GM19328 (cell line): ENCODE measurements around the gene SRPK2.
"Not testable (repeated sequence)": the region's sequence is repeated elsewhere in the genome, so short reads cannot be mapped to it uniquely, and the experiment has no call there.

Source experiments
- ATAC-seq: cut with Tn5 transposase; IDR thresholded peaks from one replicate; pipeline ENCODE4 v1.9.1; 2021; ENCODE audit warnings: mild to moderate bottlenecking, moderate library complexity; ENCODE audit not compliant: unreplicated experiment

Gene SRPK2

DNA sequence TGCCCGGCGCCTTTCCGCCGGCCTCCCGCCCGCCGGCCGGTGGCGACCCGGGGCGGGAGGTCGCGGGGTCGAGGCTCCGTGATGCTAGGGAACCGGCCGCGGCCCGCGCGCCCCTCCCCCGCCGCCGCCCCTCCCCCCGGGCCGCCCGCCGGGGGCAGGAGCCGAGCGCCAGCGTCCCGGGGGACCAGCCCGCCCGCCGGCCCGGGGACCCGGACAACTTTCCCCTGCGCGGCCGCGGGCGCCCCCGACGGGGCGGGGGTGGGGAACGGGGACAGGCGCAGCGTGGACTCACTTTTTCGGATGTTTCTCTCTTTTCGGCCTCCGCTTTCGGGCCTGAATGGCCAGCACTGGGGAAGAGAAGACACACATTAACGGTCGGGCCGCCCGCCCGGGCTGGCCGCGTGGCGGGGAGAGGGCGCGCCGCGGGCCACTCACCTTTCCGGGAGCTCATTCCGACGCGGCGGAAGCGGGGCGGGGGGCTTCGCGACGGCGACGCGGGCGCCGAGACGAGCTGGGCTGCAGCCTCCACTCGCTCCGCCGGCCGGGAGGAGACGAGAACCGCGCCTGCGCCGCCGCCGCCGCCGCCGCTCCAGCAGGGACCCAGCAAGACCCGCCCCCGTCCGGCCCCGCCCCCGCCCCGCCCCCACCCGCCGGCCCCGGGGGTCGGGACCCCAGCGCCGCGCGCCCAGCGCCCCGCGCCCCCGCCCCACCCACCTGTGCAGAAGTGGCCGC is at the start of gene SRPK2:
Gene SRPK2, minus strand, starts transcription at position 566 of the 732 bp plus-strand sequence.
- ATAC-seq, result peak; percentile 82

DNA sequence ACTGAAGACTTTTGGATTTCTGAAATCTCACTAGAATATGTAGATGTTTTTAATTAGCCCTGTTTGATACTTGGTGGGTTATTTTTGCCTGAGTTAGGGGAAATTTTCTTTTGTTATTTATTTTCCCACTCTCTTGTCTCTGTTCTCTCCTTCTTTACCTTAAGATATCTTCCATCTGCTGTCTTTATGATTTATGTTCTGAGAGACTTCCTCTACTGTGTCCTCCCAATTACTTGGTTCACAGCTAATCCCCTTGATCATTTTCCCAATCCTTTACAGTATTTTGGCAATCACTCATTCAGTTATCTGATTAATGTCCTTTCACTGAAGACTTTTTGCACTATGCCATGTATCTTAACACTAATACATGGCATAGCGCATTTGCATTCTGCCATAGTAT is 49.5 kb upstream of the SRPK2 start:
- no peak for ATAC-seq

DNA sequence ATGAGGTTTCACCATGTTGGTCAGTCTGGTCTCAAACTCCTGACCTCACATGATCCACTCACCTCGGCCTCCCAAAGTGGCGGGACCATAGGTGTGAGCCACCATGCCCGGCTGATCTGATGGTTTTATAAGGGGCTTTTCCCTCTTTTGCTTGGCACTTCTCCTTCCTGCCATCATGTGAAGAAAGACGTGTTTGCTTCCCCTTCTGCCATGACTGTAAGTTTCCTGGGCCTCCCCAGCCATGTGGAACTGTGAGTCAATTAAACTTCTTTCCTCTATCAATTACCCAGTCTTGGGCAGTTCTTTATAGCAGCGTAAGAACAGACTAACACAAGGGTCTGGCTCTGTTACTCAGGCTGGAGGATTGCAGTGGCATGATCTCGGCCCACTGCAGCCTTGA is 48.6 kb upstream of the SRPK2 start:
- ATAC-seq, result not testable (repeated sequence)

DNA sequence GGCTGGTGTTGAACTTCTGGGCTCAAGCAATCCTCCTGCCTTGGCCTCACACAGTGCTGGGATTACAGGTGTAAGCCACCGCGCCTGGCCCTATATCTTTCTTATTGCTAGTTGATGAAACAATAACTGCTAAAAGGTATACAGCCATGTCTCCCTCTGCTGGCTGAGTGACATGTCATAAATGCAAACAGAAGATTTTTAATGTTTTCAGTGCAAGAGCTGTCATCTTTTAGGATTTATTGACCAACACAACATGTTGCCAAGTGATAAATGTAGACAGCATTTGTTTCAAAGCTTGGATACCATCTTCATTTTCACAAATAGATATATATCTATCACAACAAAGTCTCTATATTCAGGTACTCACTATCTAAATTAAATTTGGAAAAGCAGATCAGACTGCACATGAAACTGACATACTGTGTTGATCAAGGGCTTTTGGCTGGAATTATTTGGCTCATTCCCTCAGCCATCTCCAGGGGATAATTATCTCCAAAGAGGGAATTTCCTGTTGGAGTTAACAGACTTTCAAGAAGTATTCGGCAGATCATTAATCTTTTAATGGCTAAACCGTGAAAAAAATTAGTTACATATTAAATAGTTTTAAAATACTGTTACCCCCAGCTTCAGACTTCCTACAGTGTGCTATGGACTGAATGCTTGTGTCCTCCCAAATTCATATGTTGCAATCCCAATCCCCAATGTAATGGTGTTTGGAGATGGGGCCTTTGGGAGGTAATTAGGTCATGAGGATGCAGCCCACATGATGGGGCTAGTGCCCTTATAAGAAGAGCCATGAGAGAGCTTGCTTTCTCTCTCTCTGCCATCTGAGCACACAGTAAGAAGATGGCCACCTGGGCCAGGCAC is 41.3 kb upstream of the SRPK2 start:
- no peak for ATAC-seq

DNA sequence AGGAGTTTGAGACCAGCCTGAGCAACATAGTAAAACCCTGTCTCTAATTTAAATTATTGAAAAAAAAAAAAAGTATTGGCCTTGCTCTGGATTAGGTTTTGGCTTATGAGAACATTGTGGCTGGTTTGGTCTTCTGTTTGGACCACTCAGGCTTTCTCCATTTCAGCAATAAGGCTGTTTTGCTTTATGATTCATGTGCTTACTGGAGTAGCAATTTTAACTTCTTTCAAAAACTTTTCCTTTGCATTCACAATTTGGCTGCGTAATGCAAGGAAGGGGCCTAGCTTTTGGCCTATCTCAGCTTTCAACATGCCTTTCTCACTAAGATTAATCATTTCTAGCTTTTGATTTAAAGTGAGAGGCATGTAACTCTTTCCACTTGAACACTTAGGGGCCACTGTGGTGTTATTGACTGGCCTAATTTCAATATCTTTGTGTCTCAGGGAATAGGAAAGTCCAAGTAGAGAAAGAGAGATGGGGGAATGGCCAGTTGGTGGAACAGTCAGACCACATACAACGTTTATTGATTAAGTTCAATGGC is 38.0 kb upstream of the SRPK2 start:
- ATAC-seq, result no peak

DNA sequence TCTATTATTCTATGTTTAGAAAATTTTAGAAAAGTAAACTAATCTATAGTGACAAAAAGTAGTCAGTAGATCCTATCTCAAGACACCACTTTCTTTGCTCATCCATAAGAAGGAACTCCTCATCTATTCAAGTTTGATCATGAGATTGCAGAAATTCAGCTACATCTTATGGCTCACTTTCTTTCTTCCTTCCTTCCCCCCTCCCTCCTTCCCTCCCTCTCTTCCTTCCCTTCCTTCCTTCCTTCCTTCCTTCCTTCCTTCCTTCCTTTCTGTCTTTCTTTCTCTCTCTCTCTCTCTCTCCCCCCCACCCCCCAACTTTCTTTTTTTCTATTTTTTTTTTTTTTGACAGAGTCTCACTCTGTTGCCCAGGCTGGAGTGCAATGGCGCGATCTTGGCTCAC is 35.3 kb upstream of the SRPK2 start:
- no peak for ATAC-seq

DNA sequence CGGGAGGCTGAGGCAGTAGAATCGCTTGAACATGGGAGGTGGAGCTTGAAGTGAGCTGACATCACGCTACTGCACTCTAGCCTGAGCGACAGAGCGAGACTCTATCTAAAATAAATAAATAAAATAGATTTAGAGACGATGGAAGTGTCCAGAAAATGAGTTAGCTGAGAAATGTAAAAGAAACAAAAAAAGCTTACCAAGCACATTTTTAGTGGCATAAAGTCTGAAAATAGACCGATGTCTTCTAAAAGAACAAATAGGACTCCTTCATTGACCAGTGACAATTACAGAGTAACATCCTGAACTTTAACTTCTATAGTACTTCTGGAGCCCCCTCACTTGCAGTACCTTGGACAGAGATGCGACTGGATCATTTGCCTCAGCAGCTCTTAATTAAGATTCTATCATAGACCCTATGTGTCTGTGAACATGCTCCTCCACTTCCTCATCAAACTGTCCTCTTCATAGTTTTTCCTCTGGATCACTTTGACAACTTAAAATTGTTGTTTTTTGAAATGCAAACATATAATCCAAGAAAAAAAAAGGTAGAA is 25.2 kb upstream of the SRPK2 start:
- no peak for ATAC-seq

DNA sequence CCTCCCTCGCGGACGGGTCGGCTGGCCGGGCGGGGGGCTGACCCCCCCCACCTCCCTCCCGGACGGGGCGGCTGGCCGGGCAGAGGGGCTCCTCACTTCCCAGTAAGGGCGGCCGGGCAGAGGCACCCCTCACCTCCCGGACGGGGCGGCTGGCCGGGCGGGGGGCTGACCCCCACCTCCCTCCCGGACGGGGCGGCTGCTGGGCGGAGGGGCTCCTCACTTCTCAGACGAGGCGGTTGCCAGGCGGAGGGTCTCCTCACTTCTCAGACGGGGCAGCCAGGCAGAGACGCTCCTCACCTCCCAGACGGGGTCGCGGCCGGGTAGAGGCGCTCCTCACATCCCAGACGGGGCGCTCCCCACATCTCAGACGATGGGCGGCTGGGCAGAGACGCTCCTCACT is 22.1 kb upstream of the SRPK2 start:
- ATAC-seq, result not testable (repeated sequence)

DNA sequence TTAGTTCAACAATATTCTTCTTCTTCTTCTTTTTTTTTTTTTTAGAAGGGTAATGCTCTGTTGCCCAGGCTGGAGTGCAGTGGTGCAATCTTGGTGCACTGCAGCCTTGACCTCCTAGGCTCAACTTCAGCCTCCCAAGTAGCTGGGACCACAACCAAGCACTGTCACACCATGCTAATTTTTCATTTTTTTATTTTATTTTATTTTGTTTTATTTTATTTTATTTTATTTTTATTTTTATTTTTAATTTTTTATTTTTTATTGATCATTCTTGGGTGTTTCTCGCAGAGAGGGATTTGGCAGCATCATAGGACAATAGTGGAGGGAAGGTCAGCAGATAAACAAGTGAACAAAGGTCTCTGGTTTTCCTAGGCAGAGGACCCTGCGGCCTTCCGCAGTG is 21.1 kb upstream of the SRPK2 start:
- ATAC-seq, result not testable (repeated sequence)

DNA sequence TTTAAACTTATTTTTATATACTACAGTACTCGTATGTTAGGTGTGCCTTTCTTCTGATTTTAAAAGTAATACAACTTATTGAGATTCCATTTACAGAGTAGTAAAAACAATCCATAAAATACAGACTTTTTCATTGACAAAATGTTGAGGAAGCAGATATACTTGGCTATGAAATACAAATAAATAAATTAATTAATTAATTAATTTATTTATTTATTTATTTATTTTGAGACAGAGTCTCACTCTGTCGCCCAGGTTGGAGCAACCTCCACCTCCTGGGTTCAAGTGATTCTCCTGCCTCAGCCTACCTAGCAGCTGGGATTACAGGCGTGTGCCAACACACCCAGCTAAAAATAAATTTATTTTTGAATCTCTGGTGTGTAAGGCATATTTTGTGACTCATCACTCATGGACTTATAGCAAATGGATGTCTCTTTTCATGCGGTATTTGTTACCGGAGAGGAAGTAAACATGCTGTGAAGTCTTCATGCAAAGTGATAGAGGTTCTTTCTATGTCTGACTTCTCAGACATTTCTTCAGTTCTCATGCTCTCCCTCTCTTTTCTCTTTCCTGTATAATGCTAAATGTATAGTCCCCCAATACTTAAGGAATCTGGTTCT is 20.2 kb upstream of the SRPK2 start:
- no peak for ATAC-seq

DNA sequence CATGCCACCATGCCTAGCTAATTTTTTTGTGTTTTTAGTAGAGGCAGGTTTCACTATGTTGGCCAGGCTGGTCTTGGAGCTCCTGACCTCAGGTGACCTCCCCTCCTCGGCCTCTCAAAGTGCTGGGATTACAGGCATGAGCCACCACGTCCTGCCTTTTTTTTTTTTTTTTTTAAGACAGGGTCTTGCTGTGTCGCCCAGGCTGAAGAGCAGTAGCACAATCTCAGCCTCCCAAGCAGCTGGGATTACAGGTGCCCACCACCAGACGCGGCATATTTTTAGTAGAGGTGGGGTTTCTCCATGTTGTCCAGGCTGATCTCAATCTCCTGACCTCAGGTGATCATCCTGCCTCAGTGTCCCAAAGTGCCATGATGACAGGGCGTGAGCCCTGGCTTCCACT is 14.4 kb upstream of the SRPK2 start:
- no peak for ATAC-seq

DNA sequence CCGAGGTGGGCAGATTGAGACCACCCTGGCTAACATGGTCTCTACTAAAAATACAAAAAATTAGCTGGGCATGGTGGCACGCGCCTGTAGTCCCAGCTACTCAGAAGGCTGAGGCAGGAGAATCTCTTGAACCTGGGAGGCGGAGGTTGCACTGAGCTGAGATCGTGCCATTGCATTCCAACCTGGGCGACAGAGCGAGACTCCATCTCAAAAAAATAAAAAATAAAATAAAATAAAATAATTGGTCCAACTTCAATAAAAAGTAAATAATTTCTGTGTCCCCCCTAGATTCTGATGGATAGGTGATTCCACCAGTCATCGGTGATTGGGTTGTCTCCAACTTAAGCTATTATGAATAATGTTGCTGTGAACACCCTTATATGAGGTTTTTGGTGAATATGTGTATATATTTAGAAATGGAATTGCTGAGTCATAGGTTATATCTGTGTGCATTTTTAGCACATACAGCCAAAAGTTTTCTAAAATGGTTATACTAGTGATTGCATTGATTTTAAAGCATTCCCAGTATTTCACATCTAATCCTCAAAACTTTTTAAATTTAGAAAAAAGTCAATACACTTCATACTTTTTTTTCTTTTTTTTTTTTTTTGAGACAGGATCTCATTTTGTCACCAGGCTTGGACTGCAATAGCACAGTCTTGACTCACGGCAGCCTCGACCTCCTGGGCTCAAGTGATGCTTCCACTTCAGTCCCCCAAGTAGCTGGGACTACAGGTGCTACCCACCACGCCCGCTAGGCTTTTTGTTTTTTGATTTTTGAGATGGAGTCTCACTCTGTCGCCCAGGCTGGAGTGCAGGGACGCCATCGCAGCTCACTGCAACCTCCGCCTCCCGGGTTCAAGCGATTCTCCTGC is 13.7 kb upstream of the SRPK2 start:
- no peak for ATAC-seq

DNA sequence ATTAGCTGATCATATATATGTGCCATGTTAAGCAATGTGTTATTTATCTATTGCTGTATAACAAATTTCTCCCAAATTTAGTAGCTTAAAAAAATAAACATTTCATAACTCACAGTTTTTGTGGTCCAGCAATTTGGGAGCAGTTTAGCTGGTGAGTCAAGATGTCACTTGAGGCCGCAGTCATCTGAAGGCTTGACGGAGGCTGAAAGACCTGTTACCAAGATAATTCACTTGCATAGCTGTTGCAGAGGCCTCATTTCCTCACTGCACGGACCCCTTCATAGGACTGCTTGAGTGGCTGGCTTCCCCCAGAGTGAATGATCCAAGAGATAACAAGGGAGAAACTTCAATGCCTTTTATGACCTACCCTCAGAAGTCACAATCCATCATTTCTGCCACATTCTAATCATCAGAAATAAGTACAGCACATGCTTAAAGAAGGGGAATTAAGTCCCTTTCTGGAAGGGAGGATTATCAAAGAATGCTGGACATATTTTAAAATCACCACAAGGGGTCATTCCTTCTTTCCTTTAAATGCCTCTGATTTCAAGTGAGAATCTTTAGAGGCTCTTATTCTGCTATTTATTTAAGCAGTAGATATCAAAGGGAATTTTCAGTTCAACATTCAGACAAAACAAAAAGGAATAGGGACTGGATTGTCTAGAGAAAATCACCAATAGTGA is 10.5 kb upstream of the SRPK2 start:
- ATAC-seq, result no peak

DNA sequence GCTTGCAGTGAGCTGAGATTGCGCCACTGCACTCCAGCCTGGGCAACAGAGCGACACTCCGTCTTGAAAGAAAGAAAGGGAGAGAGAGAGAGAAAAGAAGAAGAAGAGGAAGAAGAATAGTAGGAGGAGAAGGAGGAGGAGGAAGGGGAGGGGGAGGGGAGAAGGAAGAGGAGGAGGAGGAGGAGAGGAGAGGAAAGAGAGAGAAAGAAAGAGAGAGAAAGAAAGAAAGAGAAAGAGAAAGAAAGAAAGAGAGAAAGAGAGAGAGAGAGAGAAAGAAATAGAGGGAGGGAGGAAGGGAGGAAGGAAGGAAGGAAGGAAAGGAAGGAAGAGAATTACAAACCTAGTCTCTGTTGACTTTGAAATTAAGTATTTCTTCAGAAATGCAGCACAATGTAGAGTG is 7.8 kb upstream of the SRPK2 start:
- ATAC-seq, result no peak

DNA sequence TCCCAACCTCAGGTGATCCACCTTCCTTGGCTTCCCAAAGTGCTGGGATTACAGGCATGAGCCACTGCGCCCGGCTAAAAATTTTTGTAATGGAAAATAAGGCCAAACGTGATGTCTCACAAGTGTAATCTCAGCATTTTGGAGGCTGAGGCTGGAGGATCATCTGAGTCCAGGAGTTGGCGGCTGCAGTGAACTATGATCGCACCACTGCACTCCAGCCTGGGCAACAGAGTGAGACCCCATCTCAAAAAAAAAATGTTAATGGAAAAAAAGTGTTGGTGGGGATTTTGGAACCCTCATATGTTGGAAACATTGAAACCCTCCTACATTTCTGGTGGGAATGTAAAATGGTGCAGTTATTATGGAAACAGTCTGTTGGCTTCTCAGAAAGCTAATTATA is 2.7 kb upstream of the SRPK2 start:
- no peak for ATAC-seq

DNA sequence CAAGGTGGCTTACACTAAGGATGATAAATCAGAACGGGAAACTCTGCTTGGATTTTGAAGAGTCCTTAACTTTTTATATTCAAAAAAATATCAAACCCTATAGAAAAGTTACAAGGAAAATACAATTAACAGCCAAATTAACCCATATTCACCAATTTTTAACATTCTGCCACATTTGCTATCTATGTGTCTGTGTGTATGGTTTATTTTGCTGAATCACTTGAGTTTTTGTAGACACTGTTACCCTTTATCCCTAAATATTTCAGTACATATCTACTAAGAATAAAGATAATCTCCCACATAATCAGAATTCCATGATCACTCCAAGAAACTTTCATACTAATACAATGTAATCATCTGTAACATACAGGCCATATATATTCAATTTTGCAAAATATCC is 1.2 kb upstream of the SRPK2 start:
- no peak for ATAC-seq

DNA sequence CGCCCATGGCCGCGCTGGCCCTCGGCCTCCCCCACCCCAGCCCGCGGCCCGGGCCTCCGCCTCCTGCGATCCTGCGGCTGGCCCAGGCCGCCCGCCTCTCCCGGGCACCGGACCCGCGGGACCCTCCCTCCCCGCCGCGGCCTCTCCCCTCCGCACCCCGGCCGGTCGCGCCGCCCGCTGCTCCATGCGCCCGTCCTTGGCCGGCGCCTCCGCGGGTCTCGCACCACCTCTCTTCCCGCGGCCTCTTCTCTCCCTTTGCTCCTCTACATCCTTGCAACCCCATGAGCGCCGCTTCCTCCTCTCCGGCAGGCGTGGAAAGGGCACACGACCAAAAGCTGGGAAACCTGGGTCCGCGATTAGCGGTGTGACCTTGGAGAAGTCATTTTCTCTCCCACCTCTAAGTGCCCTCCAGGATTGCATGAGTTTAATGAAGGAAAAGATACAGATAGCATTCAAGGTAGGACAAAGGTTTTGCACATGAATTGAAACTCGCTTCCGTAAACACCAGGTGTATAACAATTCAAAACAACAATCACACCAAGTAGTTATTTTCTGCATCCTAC is 448 bp upstream of the SRPK2 start:
- ATAC-seq, result peak; percentile 40

DNA sequence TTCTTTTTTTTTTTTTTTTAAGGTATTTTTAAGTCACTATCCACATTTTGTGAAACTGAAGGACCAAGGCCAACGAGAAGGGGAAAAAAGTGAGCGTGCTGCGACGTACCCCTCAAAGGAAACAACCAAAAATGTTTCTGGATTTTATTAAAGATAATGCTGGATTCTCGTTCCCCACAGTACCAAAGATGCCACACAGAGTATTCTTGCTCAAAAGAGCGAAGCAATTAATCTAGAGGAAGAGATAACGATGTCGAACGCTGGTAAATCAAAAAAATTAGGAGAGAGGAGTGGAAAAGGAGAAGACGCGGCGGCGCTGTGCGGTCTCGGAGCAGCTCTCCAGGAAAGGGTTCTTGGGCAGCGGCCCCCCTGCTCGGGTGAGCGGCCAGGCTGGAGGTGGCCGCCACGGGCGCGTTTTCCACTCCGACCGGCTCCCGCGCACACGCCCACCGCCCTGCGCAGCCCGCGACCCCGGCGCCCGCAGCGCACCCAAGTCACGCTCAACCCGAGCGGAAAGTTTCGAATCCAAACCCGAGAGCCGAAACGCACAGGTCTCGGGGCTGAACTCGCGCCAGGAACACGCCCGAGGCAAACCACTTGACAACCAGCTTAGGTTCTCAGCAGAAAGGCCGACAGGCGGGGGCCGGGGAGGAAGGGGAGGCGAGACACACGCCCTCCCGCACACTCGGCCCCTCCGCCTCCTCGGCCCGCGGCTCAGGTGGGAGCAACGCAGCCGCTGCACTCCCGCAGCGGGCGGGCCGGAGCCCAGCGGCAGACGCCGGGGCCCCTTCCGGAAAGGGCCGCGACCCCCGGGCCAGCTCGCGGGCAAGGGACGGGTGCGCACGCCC is 989 bp downstream of the SRPK2 start:
- ATAC-seq, result peak; percentile 24
